ENCODE measurements around the gene SOX2. TPM values are rescaled to one million over a fixed set of nuclear protein-coding genes. Genes with fewer than 3 reads are reported as not detected.

SOX2 gene
- total RNA-seq, 1 experiment from 2014 or later, result 0.63 TPM

GRCh38 chr3:181701096-181701495 lies 10.6 kb upstream of the SOX2 start:
- no peak overlapping the region for H3K9ac ChIP-seq (ENCODE audit: low read length)
- no peak overlapping the region for H3K27ac ChIP-seq (ENCODE audit: low read length)
- H3K79me2 ChIP-seq (ENCODE audit: low read length), result no peaks in the 10 kb centered on the region
- no peaks in the 10 kb centered on the region for H3K9me2 ChIP-seq (replicated peaks; ENCODE audit: insufficient read depth, low read length)
- peaks cover 20% of the 10 kb centered on the region for H3K4me1 ChIP-seq (ENCODE audit: low read length)
- H3K27me3 ChIP-seq (ENCODE audit: low read length), result no peaks in the 10 kb centered on the region; the same call in 1 of the 2 replicates
- H4K20me1 ChIP-seq (ENCODE audit: insufficient read depth, low read depth, low read length), result no peaks in the 10 kb centered on the region
- no peaks in the 10 kb centered on the region for H3K36me3 ChIP-seq (ENCODE audit: insufficient read depth, low read length)
- peak overlapping the region; percentile 99; the same call in 1 of the 2 replicates for H2AFZ ChIP-seq (ENCODE audit: low read length)
- peak overlapping the region; percentile 66; the same call in 1 of the 2 replicates for H3K4me3 ChIP-seq (ENCODE audit: low read length)
- no peaks in the 10 kb centered on the region for H3K9me3 ChIP-seq (ENCODE audit: low read length)
- DNase-seq, result no peak
- H3K4me2 ChIP-seq (ENCODE audit: low read depth, low read length, poor library complexity, severe bottlenecking), result peak overlapping the region; percentile 93

DNA sequence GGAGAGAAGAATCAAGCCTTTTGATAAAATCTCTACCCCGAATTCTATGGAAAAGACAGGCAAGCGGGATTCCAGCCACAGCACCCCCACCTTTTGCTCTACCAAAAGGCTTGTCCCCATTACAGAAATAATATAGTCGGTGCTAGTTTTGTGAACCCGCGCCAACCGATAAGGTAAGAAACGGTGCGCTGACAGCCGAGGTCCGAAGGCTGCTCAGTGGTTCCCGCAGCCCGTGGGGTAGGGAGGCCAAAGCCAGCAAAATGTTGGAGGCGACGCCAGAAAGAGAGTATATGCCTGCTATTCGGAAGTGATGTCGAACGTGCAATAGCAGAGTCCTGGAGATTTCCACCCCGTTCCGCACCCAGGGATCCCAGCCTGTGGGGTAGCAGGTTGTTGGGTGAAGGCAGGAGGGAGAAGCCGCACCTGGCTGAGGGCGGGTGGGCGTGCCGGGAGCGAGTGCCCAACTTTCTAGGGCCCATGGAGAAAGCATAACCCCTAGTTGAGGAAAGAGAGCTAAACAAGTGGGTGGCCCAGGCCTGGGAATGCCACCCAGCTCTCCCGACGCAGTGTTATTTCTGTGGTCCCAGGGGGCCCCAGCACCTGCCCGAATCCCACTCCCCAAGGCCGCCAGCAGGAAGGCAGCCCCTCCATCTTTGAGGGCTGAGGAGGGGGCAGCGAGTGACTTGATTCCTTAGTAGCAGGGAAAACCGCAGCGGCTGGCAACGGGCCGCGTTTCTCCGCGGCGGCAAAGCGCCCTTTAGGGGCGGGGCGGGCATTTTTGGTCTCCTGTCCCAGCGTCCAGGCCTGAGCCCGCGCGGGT lies 7.9 kb upstream of the SOX2 start:
- no peaks in the 10 kb centered on the region for H3K9me2 ChIP-seq (replicated peaks; ENCODE audit: insufficient read depth, low read length)
- H4K20me1 ChIP-seq (ENCODE audit: insufficient read depth, low read depth, low read length), result no peaks in the 10 kb centered on the region

DNA sequence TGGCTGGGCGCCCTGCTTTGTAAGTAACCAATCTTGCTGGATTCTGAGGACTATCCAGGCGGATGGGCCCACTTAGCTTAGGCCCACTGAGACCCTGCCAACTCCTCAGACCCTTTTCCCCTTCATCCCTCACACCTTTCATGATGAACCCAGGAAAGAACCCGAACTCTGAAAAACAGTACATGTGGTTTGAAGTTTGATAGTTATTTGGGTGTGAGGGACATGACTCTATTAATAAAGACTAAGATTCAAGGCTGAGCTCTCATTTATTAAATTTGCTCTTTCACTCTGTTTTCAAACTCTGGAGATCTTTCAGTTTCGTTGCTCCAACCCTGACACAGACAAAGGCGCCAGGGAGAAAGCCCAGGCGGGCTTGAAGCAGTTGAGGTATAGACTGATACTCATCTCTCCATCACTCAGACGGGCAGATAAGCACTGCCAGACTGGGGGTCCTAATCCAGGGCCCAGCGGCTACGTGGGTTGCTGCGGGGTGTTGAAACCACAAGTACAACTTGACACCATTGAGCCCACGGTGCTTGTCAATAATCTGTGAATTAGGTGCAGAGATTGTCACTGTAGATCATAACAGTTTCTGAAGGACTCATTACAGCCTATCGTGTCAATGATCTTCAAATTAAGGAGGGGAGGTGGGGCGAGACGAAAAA lies 7.2 kb upstream of the SOX2 start:
- Histone ChIP-seq H3K27ac (ENCODE audit: low read length) (no peak overlapping the region), H3K4me1 (ENCODE audit: low read length) (peaks cover 27% of the 10 kb centered on the region), H3K79me2 (ENCODE audit: low read length) (no peaks in the 10 kb centered on the region), H3K36me3 (ENCODE audit: insufficient read depth, low read length) (no peaks in the 10 kb centered on the region), H3K9me3 (ENCODE audit: low read length) (no peaks in the 10 kb centered on the region), H3K9ac (ENCODE audit: low read length) (no peak overlapping the region), H3K27me3 (ENCODE audit: low read length) (no peaks in the 10 kb centered on the region; the same call in 1 of the 2 replicates), H3K9me2 (replicated peaks; ENCODE audit: insufficient read depth, low read length) (no peaks in the 10 kb centered on the region), H3K4me3 (ENCODE audit: low read length) (no peak overlapping the region), H2AFZ (ENCODE audit: low read length) (no peak overlapping the region), H3K4me2 (ENCODE audit: low read depth, low read length, poor library complexity, severe bottlenecking) (no peak overlapping the region), H4K20me1 (ENCODE audit: insufficient read depth, low read depth, low read length) (no peaks in the 10 kb centered on the region)
- no peak for DNase-seq

More for the DNA sequence above, 7.9 kb upstream of the SOX2 start:
- no peaks in the 10 kb centered on the region for H3K9me3 ChIP-seq (ENCODE audit: low read length)
- H3K4me2 ChIP-seq (ENCODE audit: low read depth, low read length, poor library complexity, severe bottlenecking), result no peak overlapping the region
- H3K4me1 ChIP-seq (ENCODE audit: low read length), result peaks cover 24% of the 10 kb centered on the region
- H3K9ac ChIP-seq (ENCODE audit: low read length), result no peak overlapping the region
- DNase-seq, result no peak
- no peak overlapping the region for H2AFZ ChIP-seq (ENCODE audit: low read length)
- H3K4me3 ChIP-seq (ENCODE audit: low read length), result no peak overlapping the region
- no peak overlapping the region for H3K27ac ChIP-seq (ENCODE audit: low read length)
- H3K36me3 ChIP-seq (ENCODE audit: insufficient read depth, low read length), result no peaks in the 10 kb centered on the region
- H3K79me2 ChIP-seq (ENCODE audit: low read length), result no peaks in the 10 kb centered on the region
- H3K27me3 ChIP-seq (ENCODE audit: low read length), result no peaks in the 10 kb centered on the region; the same call in 1 of the 2 replicates

GRCh38 chr3:181705086-181705480 lies 6.6 kb upstream of the SOX2 start:
- DNase-seq, result no peak
- no peaks in the 10 kb centered on the region; the same call in 1 of the 2 replicates for H3K27me3 ChIP-seq (ENCODE audit: low read length)

DNA sequence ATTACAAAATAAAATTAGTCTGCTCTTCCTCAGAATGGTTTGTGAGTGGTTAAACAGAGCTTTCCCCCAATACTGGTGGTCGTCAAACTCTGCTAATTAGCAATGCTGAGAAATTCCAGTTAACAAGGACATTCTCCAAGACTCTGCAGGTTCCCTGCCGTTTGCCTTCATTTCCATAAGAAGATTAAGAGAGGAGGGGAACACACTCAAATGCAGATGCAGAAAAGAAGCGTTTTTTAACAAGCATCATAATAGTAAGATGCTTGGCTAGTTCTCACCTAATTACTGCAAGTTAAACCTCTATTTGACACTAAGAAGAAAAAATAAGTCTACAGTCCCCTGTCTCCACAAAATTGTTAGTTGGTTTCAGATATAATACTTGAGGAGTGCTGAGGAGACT lies 3.7 kb upstream of the SOX2 start:
- H3K4me1 ChIP-seq (ENCODE audit: low read length), result peaks cover 14% of the 10 kb centered on the region
- H3K27me3 ChIP-seq (ENCODE audit: low read length), result no peaks in the 10 kb centered on the region; the same call in 1 of the 2 replicates
- no peak overlapping the region for H3K4me2 ChIP-seq (ENCODE audit: low read depth, low read length, poor library complexity, severe bottlenecking)
- no peak overlapping the region for H3K9ac ChIP-seq (ENCODE audit: low read length)
- H3K4me3 ChIP-seq (ENCODE audit: low read length), result no peak overlapping the region
- no peaks in the 10 kb centered on the region for H3K79me2 ChIP-seq (ENCODE audit: low read length)
- H4K20me1 ChIP-seq (ENCODE audit: insufficient read depth, low read depth, low read length), result no peaks in the 10 kb centered on the region
- DNase-seq, result no peak
- no peaks in the 10 kb centered on the region for H3K36me3 ChIP-seq (ENCODE audit: insufficient read depth, low read length)
- no peak overlapping the region for H2AFZ ChIP-seq (ENCODE audit: low read length)
- H3K9me3 ChIP-seq (ENCODE audit: low read length), result no peaks in the 10 kb centered on the region
- no peak overlapping the region for H3K27ac ChIP-seq (ENCODE audit: low read length)
- no peaks in the 10 kb centered on the region for H3K9me2 ChIP-seq (replicated peaks; ENCODE audit: insufficient read depth, low read length)

More at GRCh38 chr3:181705086-181705480, 6.6 kb upstream of the SOX2 start:
- H3K4me2 ChIP-seq (ENCODE audit: low read depth, low read length, poor library complexity, severe bottlenecking), result no peak overlapping the region
- H3K79me2 ChIP-seq (ENCODE audit: low read length), result no peaks in the 10 kb centered on the region
- no peaks in the 10 kb centered on the region for H3K9me2 ChIP-seq (replicated peaks; ENCODE audit: insufficient read depth, low read length)
- no peak overlapping the region for H2AFZ ChIP-seq (ENCODE audit: low read length)
- no peak overlapping the region for H3K27ac ChIP-seq (ENCODE audit: low read length)
- H3K9me3 ChIP-seq (ENCODE audit: low read length), result no peaks in the 10 kb centered on the region
- H3K4me3 ChIP-seq (ENCODE audit: low read length), result no peak overlapping the region
- no peak overlapping the region for H3K9ac ChIP-seq (ENCODE audit: low read length)
- H3K36me3 ChIP-seq (ENCODE audit: insufficient read depth, low read length), result no peaks in the 10 kb centered on the region
- peaks cover 29% of the 10 kb centered on the region for H3K4me1 ChIP-seq (ENCODE audit: low read length)
- no peaks in the 10 kb centered on the region for H4K20me1 ChIP-seq (ENCODE audit: insufficient read depth, low read depth, low read length)

- H3K4me2 ChIP-seq (ENCODE audit: low read depth, low read length, poor library complexity, severe bottlenecking), result peak overlapping the region; percentile 62
- 0 out of 2 replicates have a peak overlapping the region, but pooled peaks have one; percentile 18 for H3K9ac ChIP-seq (ENCODE audit: low read length)
- no peak overlapping the region for H3K27ac ChIP-seq (ENCODE audit: low read length)
- 0 out of 2 replicates have a peak overlapping the region, but pooled peaks have one; percentile 57 for H2AFZ ChIP-seq (ENCODE audit: low read length)
- no peaks in the 10 kb centered on the region for H3K79me2 ChIP-seq (ENCODE audit: low read length)
- H3K36me3 ChIP-seq (ENCODE audit: insufficient read depth, low read length), result no peaks in the 10 kb centered on the region
- no peaks in the 10 kb centered on the region for H4K20me1 ChIP-seq (ENCODE audit: insufficient read depth, low read depth, low read length)
- peak; percentile 85 for DNase-seq
- no peaks in the 10 kb centered on the region; the same call in 1 of the 2 replicates for H3K27me3 ChIP-seq (ENCODE audit: low read length)
- H3K9me2 ChIP-seq (replicated peaks; ENCODE audit: insufficient read depth, low read length), result no peaks in the 10 kb centered on the region
- no peaks in the 10 kb centered on the region for H3K9me3 ChIP-seq (ENCODE audit: low read length)
- peaks cover 26% of the 10 kb centered on the region for H3K4me1 ChIP-seq (ENCODE audit: low read length)
- peak overlapping the region; percentile 43; the same call in 1 of the 2 replicates for H3K4me3 ChIP-seq (ENCODE audit: low read length)
Measured at GRCh38 chr3:181709537-181710279, 2.0 kb upstream of the SOX2 start.

DNA sequence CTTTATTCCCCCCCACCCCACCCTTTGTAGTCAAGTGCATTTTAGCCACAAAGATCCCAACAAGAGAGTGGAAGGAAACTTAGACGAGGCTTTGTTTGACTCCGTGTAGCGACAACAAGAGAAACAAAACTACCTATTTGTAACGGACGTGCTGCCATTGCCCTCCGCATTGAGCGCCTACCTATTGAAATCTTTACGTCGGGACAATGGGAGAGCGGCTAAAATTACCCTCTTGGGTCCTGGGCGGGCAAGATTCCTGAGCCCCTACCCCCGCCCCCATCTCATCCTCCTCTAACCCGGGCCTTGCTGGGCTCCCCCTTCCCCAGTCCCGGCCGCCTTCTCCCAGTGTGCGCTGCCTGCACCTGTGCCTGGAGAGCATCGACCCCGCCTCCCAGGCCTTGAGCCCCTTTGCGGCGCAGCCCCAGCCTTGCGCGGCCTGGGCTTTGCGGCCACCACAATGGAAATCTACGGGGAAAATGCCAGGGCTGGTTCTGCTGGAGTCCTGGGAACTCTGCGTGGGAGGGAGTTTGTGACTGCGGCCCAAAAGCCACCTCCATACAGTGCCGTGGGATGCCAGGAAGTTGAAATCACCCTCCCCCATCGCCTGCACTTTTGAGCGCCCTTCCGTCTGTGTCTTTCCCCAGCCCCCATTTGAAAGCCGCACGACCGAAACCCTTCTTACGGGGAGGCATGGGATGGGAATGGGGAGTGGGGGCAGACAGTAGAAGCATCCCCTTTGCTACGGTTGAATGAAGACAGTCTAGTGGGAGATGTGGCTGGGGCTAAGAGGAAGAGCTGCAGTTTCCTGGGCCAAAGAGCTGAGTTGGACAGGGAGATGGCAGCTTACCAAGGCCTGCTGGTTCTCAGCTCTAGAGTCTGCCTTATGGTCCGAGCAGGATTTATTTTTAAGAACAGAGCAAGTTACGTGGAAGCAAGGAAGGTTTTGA lies 1.1 kb upstream of the SOX2 start:
- Histone ChIP-seq H3K4me1 (ENCODE audit: low read length) (peaks cover 35% of the 10 kb centered on the region), H3K9me2 (replicated peaks; ENCODE audit: insufficient read depth, low read length) (no peaks in the 10 kb centered on the region), H3K27me3 (ENCODE audit: low read length) (no peaks in the 10 kb centered on the region), H3K79me2 (ENCODE audit: low read length) (no peaks in the 10 kb centered on the region), H3K9ac (ENCODE audit: low read length) (no peak overlapping the region), H3K36me3 (ENCODE audit: insufficient read depth, low read length) (no peaks in the 10 kb centered on the region), H3K4me2 (ENCODE audit: low read depth, low read length, poor library complexity, severe bottlenecking) (no peak overlapping the region), H2AFZ (ENCODE audit: low read length) (no peak overlapping the region), H3K27ac (ENCODE audit: low read length) (no peak overlapping the region), H3K9me3 (ENCODE audit: low read length) (no peaks in the 10 kb centered on the region), H4K20me1 (ENCODE audit: insufficient read depth, low read depth, low read length) (no peaks in the 10 kb centered on the region), H3K4me3 (ENCODE audit: low read length) (no peak overlapping the region)
- DNase-seq, result no peak

All from Karpas-422 (cell line).